ENCODE measurements around the gene MAN1C1. TPM values are rescaled to one million over a fixed set of nuclear protein-coding genes. Genes with fewer than 3 reads are reported as not detected.

MAN1C1 gene
- total and polyA plus RNA-seq, 2 donors (not counting 3 experiments of a cell fraction or from before 2014, with no cell fraction given), result 1.5 to 4.0 TPM

GRCh38 chr1:25760871-25761270 is 144.3 kb downstream of the MAN1C1 start:
- no peaks in the 10 kb centered on the region for H3K9me1 ChIP-seq (replicated peaks; ENCODE audit: control insufficient read depth, extremely low read depth, insufficient read depth, low read length)
- no peaks in the 10 kb centered on the region for H3K4me1 ChIP-seq (ENCODE audit: control insufficient read depth, extremely low read depth, insufficient read depth, low read length)
- H4K20me1 ChIP-seq (replicated peaks; ENCODE audit: control insufficient read depth, extremely low read depth, insufficient read depth, low read length), result no peaks in the 10 kb centered on the region
- H2AFZ ChIP-seq (ENCODE audit: low read depth, low read length), result no peak overlapping the region
- no peaks in the 10 kb centered on the region for H3K9me3 ChIP-seq (replicated peaks; ENCODE audit: control insufficient read depth, insufficient read depth, low read length)
- H3K79me2 ChIP-seq (ENCODE audit: control insufficient read depth, insufficient read depth, low read length), result no peaks in the 10 kb centered on the region
- ChIA-PET CTCF (no interaction called here), POLR2A (no interaction called here)
- dilution Hi-C loops (cut with MboI; ENCODE audit: extremely low pct_ligation_motif_present, low sequenced_read_pairs), result no loop called here
- no peaks in the 10 kb centered on the region for H3K36me3 ChIP-seq (ENCODE audit: control insufficient read depth in 2 of 2, extremely low read depth in 1 of 2, insufficient read depth in 2 of 2, low read length in 2 of 2)
- DNase-seq (ENCODE audit: low read depth, low spot score) (no peak), FAIRE-seq (no peak)
- no peak overlapping the region for H3K4me2 ChIP-seq (ENCODE audit: insufficient read depth, low read length)
- no peak overlapping the region for H3K27ac ChIP-seq (ENCODE audit: insufficient read depth, low read depth, low read length)
- H3K9ac ChIP-seq (replicated peaks; ENCODE audit: extremely low read depth, insufficient read depth, low read length), result no peak overlapping the region
- no TSS peak for BruUV-seq (replicated peaks)
- intact Hi-C loops (cut with micrococcal nuclease), result no loop called here
- H3K4me3 ChIP-seq (replicated peaks in 1 of 3; ENCODE audit: insufficient read depth in 1 of 3, low read depth in 1 of 3, low read length in 3 of 3), result no peak overlapping the region
- TF ChIP-seq MYC (IDR thresholded peaks at IDR 0.05; ENCODE audit: low read depth, low read length) (no peak), POLR2AphosphoS5 (IDR thresholded peaks at IDR 0.05; ENCODE audit: insufficient read depth, low read depth, low read length) (no peak), POLR2A (IDR thresholded peaks at IDR 0.05; ENCODE audit: low read depth, low read length) (no peak), MAX (IDR thresholded peaks at IDR 0.05; ENCODE audit: insufficient read depth, insufficient read length) (no peak), EZH2 (IDR thresholded peaks at IDR 0.05; ENCODE audit: borderline replicate concordance, low read depth, low read length, severe bottlenecking) (no peak), CTCF (IDR thresholded peaks at IDR 0.05; ENCODE audit: extremely low read depth in 1 of 2, insufficient read depth in 1 of 2, low read depth in 1 of 2, low read length in 2 of 2) (no peak), FOS (IDR thresholded peaks at IDR 0.05; ENCODE audit: borderline replicate concordance, insufficient read depth, low read length) (no peak), GATA2 (IDR thresholded peaks at IDR 0.05; ENCODE audit: insufficient read depth, insufficient read length, low read depth, low read length) (no peak), JUN (IDR thresholded peaks at IDR 0.05; ENCODE audit: borderline replicate concordance, insufficient read depth, insufficient read length, low read depth) (no peak)
- peaks cover 0 to 4% of the 10 kb centered on the region in 2 experiments for H3K27me3 ChIP-seq (ENCODE audit: control insufficient read depth in 2 of 2, insufficient read depth in 2 of 2, low read length in 2 of 2)

Measured in endothelial cell of umbilical vein (primary cell).